ENCODE data around the gene AZGP1. TPM values are rescaled to one million over a fixed set of nuclear protein-coding genes. Genes with fewer than 3 reads are reported as not detected.

Gene AZGP1
- total and polyA plus RNA-seq, 4 donors = 0.79 to 6.3 (median 3.8) TPM

DNA sequence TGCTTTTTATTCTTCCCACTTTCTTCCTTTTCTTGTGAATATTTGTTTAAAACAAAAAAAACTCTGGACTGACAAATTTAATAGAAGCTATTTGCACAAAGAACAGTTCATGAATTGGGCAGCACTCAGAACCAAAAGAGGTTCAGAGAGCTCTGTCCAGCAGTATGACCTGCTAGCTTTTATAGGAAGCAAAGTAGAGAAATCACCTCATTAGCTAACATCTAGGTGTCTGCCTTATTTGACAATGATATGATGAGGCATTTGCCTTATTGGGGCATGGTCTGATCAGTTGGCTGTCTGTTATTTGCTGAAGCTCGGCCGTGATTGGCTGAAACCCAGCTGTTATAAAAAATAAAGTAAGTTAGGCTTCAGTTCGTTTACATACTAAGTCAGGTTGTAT is 55.7 kb downstream of the AZGP1 start:
- Histone ChIP-seq H3K36me3 (ENCODE audit: control insufficient read depth, insufficient read depth, low read length) (peaks cover 13% of the 10 kb centered on the region), H3K4me1 (ENCODE audit: control insufficient read depth, insufficient read depth, low read length) (peaks cover 11% of the 10 kb centered on the region), H3K9me3 (ENCODE audit: control insufficient read depth, insufficient read depth, low read length) (no peaks in the 10 kb centered on the region), H3K27ac (ENCODE audit: low read depth, low read length) (peak overlapping the region; percentile 89), H3K4me3 (ENCODE audit: low read depth, low read length) (peak overlapping the region; percentile 86), H3K27me3 (ENCODE audit: control insufficient read depth, insufficient read depth, low read length) (no peaks in the 10 kb centered on the region)
- DNase-seq (ENCODE audit: low read depth in 4 of 6, low spot score in 6 of 6) = no peak
- WGBS (ENCODE audit: insufficient coverage) = 100% methylated on average over 2 of the region's 3 CpGs

- Histone ChIP-seq H3K27ac (ENCODE audit: low read depth, low read length) (peak overlapping the region; percentile 89), H3K9me3 (ENCODE audit: control insufficient read depth, insufficient read depth, low read length) (no peaks in the 10 kb centered on the region), H3K4me1 (ENCODE audit: control insufficient read depth, insufficient read depth, low read length) (peaks cover 11% of the 10 kb centered on the region), H3K36me3 (ENCODE audit: control insufficient read depth, insufficient read depth, low read length) (peaks cover 16% of the 10 kb centered on the region), H3K4me3 (ENCODE audit: low read depth, low read length) (peak overlapping the region; percentile 86), H3K27me3 (ENCODE audit: control insufficient read depth, insufficient read depth, low read length) (no peaks in the 10 kb centered on the region)
- 55% methylated on average over 4 of the region's 4 CpGs for WGBS (ENCODE audit: insufficient coverage)
- DNase-seq (ENCODE audit: low read depth in 4 of 6, low spot score in 6 of 6) = no peak
Measured at GRCh38 chr7:99919814-99920112, 56.1 kb downstream of the AZGP1 start.

DNA sequence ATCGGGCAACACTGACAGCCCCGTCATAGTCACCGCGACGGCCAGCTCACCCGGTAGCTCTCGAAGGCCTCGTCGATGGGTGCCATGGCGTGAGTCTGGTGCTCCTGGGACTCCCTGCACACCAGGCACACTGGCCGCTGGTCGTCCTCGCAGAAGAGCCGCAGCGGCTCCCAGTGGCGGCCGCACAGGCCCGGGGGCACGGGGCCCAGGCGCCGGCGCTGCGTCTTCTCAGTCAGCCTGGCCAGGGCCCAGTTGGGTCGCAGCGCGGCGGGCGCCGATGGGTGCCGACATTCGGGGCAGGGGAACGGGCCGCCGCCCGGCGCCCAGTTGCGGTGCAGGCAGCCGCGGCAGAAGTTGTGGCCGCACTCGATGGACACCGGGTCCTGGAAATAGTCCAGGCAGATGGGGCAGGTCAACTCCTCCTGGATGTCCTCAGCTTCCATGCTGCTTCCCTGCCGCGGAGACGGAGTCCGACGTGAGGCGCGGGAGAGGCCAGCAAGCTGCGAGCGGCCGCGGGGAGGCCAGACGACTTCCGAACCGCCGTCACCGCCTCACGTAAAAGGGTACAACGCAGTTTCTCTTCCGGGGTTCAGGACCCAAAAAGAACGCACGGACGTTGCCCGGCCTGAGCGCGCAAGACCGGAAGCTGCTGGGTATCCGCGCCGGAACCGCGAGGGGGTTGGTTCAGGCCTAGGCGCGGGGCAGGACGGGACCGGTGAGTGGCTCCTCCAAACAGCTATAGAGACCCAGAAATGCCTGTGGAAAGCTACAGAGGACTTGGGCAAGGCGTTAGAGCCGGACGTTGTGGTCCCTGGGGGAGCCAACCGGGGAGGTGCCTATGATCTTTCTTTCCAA is 56.6 kb downstream of the AZGP1 start, which contains the start of gene TRIM4:
Gene TRIM4 (minus strand): TSS at position 572 of the 855 bp plus-strand sequence. CDS start 129 bp downstream, at position 443.
- H3K36me3 ChIP-seq (ENCODE audit: control insufficient read depth, insufficient read depth, low read length) = peaks cover 20% of the 10 kb centered on the region
- no peaks in the 10 kb centered on the region for H3K27me3 ChIP-seq (ENCODE audit: control insufficient read depth, insufficient read depth, low read length)
- peak; percentile 79 to 98 (median 86) for DNase-seq (ENCODE audit: low read depth in 4 of 6, low spot score in 6 of 6)
- 1% methylated on average over 81 of the region's 81 CpGs for WGBS (ENCODE audit: insufficient coverage)
- peak within 1 kb of the TSS; percentile 86 for H3K4me3 ChIP-seq (ENCODE audit: low read depth, low read length)
- H3K4me1 ChIP-seq (ENCODE audit: control insufficient read depth, insufficient read depth, low read length) = peaks cover 11% of the 10 kb centered on the region
- peak within 1 kb of the TSS; percentile 89 for H3K27ac ChIP-seq (ENCODE audit: low read depth, low read length)
- no peaks in the 10 kb centered on the region for H3K9me3 ChIP-seq (ENCODE audit: control insufficient read depth, insufficient read depth, low read length)

Small RNAs within 50 kb of the gene (small RNA-seq; reads per million reads assigned to genes)
- not detected for gene RF00019 (ENCODE audit: low replicate concordance)
- not detected for gene RF00561 (ENCODE audit: low replicate concordance)

Other genes starting within 250 kb of the AZGP1 start
- 1 to 10 TPM in 1 of 2 donors, not detected in 1; 1.3 TPM for gene CYP3A7, start 240.8 kb downstream of the AZGP1 start, total RNA-seq
- under 1 TPM in 1 of 2 donors, not detected in 1; 0.66 TPM for gene CYP3A7, start 240.8 kb downstream of the AZGP1 start, polyA plus RNA-seq (ENCODE audit: insufficient read length in 2 of 2)
- under 1 TPM in 1 of 2 donors, not detected in 1; 0.11 TPM for gene CYP3A4, start 191.8 kb downstream of the AZGP1 start, total RNA-seq
- under 1 TPM; 0.27 to 0.40 TPM for gene CYP3A4, start 191.8 kb downstream of the AZGP1 start, polyA plus RNA-seq (ENCODE audit: insufficient read length in 2 of 2)
- under 1 TPM in 1 of 2 donors, not detected in 1; 0.22 TPM for gene CYP3A43, start 148.0 kb downstream of the AZGP1 start, total RNA-seq
- gene CYP3A43, start 148.0 kb downstream of the AZGP1 start, polyA plus RNA-seq (ENCODE audit: insufficient read length in 2 of 2) = under 1 TPM; 0.25 to 0.51 TPM
- under 1 TPM in 1 of 2 donors, not detected in 1; 0.20 TPM for gene OR2AE1, start 99.0 kb downstream of the AZGP1 start, total RNA-seq
- under 1 TPM in 1 of 2 donors, not detected in 1; 0.24 TPM for gene OR2AE1, start 99.0 kb downstream of the AZGP1 start, polyA plus RNA-seq (ENCODE audit: insufficient read length in 2 of 2)
- 10 to 100 TPM; 16.7 to 32.5 TPM for gene TRIM4, start 56.5 kb downstream of the AZGP1 start, total RNA-seq
- 10 to 100 TPM; 16.7 to 20.8 TPM for gene TRIM4, start 56.5 kb downstream of the AZGP1 start, polyA plus RNA-seq (ENCODE audit: insufficient read length in 2 of 2)
- 10 to 100 TPM in 1 of 2 donors, 1 to 10 TPM in 1; 4.5 to 12.6 TPM for gene GJC3, start 46.4 kb downstream of the AZGP1 start, total RNA-seq
- 1 to 10 TPM in 1 of 2 donors, under 1 TPM in 1; 1.00 to 1.7 TPM for gene GJC3, start 46.4 kb downstream of the AZGP1 start, polyA plus RNA-seq (ENCODE audit: insufficient read length in 2 of 2)
- 10 to 100 TPM; 60.3 to 97.3 TPM for gene ZKSCAN1, start 39.6 kb upstream of the AZGP1 start, total RNA-seq
- 10 to 100 TPM; 51.7 to 53.4 TPM for gene ZKSCAN1, start 39.6 kb upstream of the AZGP1 start, polyA plus RNA-seq (ENCODE audit: insufficient read length in 2 of 2)
- 10 to 100 TPM; 10.3 to 27.7 TPM for gene ZSCAN21, start 73.7 kb upstream of the AZGP1 start, total RNA-seq
- 10 to 100 TPM; 17.2 to 21.2 TPM for gene ZSCAN21, start 73.7 kb upstream of the AZGP1 start, polyA plus RNA-seq (ENCODE audit: insufficient read length in 2 of 2)
- 10 to 100 TPM; 28.5 to 49.3 TPM for gene ZNF3, start 105.7 kb upstream of the AZGP1 start, total RNA-seq
- gene ZNF3, start 105.7 kb upstream of the AZGP1 start, polyA plus RNA-seq (ENCODE audit: insufficient read length in 2 of 2) = 10 to 100 TPM; 33.6 to 35.6 TPM
- gene COPS6, start 112.9 kb upstream of the AZGP1 start, total RNA-seq = 10 to 100 TPM; 59.9 to 78.4 TPM
- gene COPS6, start 112.9 kb upstream of the AZGP1 start, polyA plus RNA-seq (ENCODE audit: insufficient read length in 2 of 2) = 100 to 1,000 TPM; 147 to 167 TPM
- 10 to 100 TPM; 36.7 to 71.5 TPM for gene MCM7, start 125.4 kb upstream of the AZGP1 start, total RNA-seq
- gene MCM7, start 125.4 kb upstream of the AZGP1 start, polyA plus RNA-seq (ENCODE audit: insufficient read length in 2 of 2) = 10 to 100 TPM; 88.3 to 94.7 TPM
- 10 to 100 TPM; 18.2 to 27.4 TPM for gene AP4M1, start 125.6 kb upstream of the AZGP1 start, total RNA-seq
- 10 to 100 TPM; 31.4 to 47.7 TPM for gene AP4M1, start 125.6 kb upstream of the AZGP1 start, polyA plus RNA-seq (ENCODE audit: insufficient read length in 2 of 2)
- 10 to 100 TPM; 25.3 to 26.7 TPM for gene TAF6, start 143.3 kb upstream of the AZGP1 start, total RNA-seq
- gene TAF6, start 143.3 kb upstream of the AZGP1 start, polyA plus RNA-seq (ENCODE audit: insufficient read length in 2 of 2) = 10 to 100 TPM; 61.9 to 73.2 TPM
- 10 to 100 TPM; 22.5 to 65.7 TPM for gene CNPY4, start 143.6 kb upstream of the AZGP1 start, total RNA-seq
- 10 to 100 TPM; 29.9 to 33.3 TPM for gene CNPY4, start 143.6 kb upstream of the AZGP1 start, polyA plus RNA-seq (ENCODE audit: insufficient read length in 2 of 2)
- 1 to 10 TPM; 3.1 to 4.8 TPM for gene MBLAC1, start 150.9 kb upstream of the AZGP1 start, total RNA-seq
- gene MBLAC1, start 150.9 kb upstream of the AZGP1 start, polyA plus RNA-seq (ENCODE audit: insufficient read length in 2 of 2) = 1 to 10 TPM; 5.2 to 5.8 TPM
- 100 to 1,000 TPM in 1 of 2 donors, 10 to 100 TPM in 1; 59.2 to 155 TPM for gene LAMTOR4, start 172.9 kb upstream of the AZGP1 start, total RNA-seq
- 100 to 1,000 TPM; 132 to 160 TPM for gene LAMTOR4, start 172.9 kb upstream of the AZGP1 start, polyA plus RNA-seq (ENCODE audit: insufficient read length in 2 of 2)
- gene TRAPPC14, start 182.7 kb upstream of the AZGP1 start, total RNA-seq = 10 to 100 TPM in 1 of 2 donors, 1 to 10 TPM in 1; 9.4 to 14.6 TPM
- gene TRAPPC14, start 182.7 kb upstream of the AZGP1 start, polyA plus RNA-seq (ENCODE audit: insufficient read length in 2 of 2) = 10 to 100 TPM; 47.4 to 54.1 TPM
- gene GAL3ST4, start 192.6 kb upstream of the AZGP1 start, total RNA-seq = 1 to 10 TPM; 5.0 to 8.6 TPM
- 10 to 100 TPM; 21.6 to 23.1 TPM for gene GAL3ST4, start 192.6 kb upstream of the AZGP1 start, polyA plus RNA-seq (ENCODE audit: insufficient read length in 2 of 2)
- 1 to 10 TPM; 6.1 to 9.8 TPM for gene GPC2, start 201.3 kb upstream of the AZGP1 start, total RNA-seq
- 10 to 100 TPM; 47.7 to 53.6 TPM for gene GPC2, start 201.3 kb upstream of the AZGP1 start, polyA plus RNA-seq (ENCODE audit: insufficient read length in 2 of 2)
- 1 to 10 TPM; 2.1 to 2.3 TPM for gene STAG3, start 201.9 kb upstream of the AZGP1 start, total RNA-seq
- gene STAG3, start 201.9 kb upstream of the AZGP1 start, polyA plus RNA-seq (ENCODE audit: insufficient read length in 2 of 2) = 10 to 100 TPM; 33.9 to 67.6 TPM
- gene PVRIG, start 243.9 kb upstream of the AZGP1 start, total RNA-seq = not detected
- gene PVRIG, start 243.9 kb upstream of the AZGP1 start, polyA plus RNA-seq (ENCODE audit: insufficient read length in 2 of 2) = 10 to 100 TPM; 11.6 to 13.5 TPM